ENCODE results near the gene ZNF469.

The ZNF469 gene

DNA sequence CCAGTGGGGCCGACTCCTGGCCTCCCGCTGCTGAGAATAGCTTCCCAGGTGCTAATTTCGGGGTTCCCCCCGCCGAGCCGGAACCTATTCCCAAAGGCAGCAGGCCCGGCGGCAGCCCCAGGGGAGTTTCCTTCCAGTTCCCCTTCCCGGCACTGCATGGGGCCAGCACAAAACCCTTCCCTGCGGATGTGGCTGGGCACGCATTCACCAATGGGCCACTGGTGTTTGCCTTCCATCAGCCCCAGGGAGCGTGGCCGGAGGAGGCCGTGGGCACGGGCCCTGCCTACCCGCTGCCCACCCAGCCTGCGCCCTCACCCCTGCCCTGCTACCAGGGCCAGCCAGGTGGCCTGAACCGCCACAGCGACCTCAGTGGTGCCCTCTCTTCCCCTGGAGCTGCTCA, 45.4 kb downstream of the ZNF469 start:
- no peak for DNase-seq (ENCODE audit: low read depth)

DNA sequence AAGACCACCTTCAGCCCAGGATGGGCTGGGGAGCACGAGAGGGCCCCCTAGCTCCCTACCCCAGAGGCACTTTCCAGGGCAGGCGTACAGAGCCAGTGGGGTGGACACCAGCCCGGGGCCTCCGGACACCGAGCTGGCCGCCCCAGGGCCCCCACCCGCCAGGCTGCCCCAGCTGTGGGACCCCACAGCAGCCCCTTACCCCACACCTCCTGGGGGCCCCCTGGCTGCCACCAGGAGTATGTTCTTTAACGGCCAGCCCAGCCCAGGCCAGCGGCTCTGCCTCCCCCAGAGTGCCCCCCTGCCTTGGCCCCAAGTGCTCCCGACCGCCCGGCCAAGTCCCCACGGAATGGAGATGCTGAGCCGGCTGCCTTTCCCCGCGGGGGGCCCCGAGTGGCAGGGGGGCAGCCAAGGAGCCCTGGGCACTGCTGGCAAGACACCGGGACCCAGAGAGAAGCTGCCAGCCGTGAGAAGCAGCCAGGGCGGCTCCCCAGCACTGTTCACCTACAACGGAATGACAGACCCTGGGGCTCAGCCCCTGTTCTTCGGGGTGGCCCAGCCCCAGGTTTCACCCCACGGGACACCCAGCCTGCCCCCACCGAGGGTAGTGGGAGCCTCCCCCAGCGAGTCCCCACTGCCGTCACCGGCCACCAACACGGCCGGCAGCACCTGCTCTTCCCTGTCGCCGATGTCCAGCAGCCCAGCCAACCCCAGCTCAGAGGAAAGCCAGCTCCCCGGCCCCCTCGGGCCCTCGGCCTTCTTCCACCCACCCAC, 46.0 kb downstream of the ZNF469 start:
- DNase-seq (ENCODE audit: low read depth), result no peak

DNA sequence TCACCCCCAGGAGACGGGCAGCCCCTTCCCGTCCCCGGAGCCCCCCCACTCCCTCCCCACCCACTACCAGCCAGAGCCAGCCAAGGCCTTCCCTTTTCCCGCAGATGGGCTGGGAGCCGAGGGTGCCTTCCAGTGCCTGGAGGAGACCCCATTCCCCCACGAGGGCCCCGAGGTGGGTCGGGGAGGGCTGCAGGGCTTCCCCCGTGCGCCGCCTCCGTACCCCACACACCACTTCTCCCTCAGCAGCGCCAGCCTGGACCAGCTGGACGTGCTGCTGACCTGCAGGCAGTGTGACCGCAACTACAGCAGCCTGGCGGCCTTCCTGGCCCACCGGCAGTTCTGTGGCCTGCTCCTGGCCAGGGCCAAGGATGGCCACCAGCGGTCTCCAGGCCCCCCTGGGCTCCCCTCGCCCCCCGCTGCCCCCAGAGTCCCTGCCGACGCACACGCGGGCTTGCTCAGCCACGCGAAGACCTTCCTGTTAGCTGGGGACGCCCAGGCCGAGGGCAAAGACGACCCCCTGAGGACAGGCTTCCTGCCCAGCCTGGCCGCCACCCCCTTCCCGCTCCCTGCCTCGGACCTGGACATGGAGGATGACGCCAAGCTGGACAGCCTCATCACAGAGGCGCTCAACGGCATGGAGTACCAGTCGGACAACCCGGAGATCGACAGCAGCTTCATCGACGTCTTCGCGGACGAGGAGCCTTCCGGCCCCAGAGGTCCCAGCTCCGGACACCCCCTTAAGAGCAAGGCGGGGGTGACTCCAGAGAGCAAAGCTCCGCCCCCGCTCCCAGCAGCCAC, 46.8 kb downstream of the ZNF469 start:
- no peak for DNase-seq (ENCODE audit: low read depth)

DNA sequence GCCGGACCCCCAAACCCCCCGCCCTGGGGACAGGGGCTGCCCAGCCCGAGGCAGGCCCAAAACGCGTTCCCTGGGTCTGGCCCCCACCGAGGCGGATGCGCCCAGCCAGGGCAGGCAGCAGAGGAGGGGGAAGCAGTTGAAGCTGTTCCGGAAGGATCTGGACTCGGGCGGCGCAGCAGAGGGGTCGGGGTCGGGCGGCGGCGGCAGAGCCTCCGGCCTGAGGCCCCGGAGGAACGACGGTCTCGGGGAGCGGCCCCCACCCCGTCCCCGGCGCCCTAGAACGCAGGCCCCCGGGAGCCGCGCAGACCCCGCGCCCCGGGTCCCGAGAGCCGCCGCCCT, 47.4 kb downstream of the ZNF469 start:
- no peak for DNase-seq (ENCODE audit: low read depth)

DNA sequence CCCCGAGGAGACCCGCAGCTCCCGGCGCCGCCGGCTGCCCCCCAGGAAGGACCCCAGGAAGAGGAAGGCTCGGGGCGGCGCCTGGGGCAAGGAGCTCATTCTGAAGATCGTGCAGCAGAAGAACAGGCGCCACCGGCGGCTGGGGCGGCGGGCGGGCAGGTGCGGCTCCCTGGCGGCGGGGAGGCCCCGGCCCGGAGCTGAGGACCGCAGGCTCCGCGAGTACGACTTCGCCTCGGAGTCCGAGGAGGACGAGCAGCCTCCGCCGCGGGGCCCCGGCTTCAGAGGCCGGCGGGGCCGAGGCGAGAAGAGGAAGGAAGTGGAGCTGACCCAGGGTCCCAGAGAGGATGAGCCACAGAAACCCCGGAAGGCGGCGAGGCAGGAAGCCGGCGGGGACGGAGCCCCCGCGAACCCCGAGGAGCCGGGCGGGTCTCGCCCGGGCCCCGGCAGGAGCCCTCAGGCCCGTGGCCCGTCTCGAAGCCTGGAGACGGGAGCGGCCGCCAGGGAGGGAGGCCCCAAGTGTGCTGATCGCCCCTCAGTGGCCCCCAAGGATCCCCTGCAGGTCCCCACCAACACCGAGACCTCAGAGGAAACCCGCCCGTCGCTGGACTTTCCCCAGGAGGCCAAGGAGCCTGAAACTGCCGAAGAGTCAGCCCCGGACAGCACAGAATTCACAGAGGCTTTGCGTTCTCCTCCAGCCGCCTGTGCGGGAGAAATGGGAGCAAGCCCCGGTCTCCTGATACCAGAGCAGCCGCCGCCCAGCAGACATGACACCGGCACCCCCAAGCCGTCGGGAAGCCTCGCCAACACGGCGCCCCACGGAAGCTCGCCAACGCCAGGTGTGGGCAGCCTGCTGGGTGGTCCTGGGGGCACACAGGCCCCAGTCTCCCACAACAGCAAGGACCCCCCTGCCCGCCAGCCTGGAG, 48.0 kb downstream of the ZNF469 start:
- DNase-seq (ENCODE audit: low read depth), result peak; percentile 43

DNA sequence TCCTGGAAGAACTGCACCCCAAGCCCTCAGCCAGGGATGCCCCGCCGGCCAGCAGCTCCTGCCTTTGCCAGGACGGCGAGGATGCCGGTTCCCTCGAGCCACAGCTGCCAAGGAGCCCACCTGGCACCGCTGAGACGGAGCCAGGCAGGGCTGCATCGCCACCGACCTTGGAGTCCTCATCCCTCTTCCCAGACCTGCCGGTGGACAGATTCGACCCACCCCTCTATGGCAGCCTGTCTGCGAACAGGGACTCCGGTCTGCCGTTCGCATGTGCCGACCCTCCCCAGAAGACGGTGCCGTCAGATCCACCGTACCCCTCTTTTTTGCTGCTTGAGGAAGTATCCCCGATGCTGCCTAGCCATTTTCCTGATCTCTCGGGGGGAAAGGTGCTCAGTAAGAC, 48.9 kb downstream of the ZNF469 start:
- no peak for DNase-seq (ENCODE audit: low read depth)

- no peak for DNase-seq (ENCODE audit: low read depth)
Measured at GRCh38 chr16:88432174-88432573, 49.4 kb downstream of the ZNF469 start.

All from activated T-cell treated with anti-CD3 and anti-CD28 coated beads for 48 hours (primary cell).